Endodermal cell (in vitro differentiated cells): ENCODE results near the gene QSOX1. TPM values are rescaled to one million over a fixed set of nuclear protein-coding genes. Genes with fewer than 3 reads are reported as not detected.

Source experiments
- DNase-seq: peaks from one replicate; pipeline ENCODE4 v3.0.0-alpha.2; 2017
- H3K27ac ChIP-seq: 2 replicates; pipeline ENCODE4 v1.5.1; 2013; ENCODE audit warnings: mild to moderate bottlenecking, low read depth, low read length, moderate library complexity
- H3K27me3 ChIP-seq: 2 replicates; pipeline ENCODE4 v1.6.1; 2013; ENCODE audit warnings: mild to moderate bottlenecking, low read length, moderate library complexity; ENCODE audit not compliant: insufficient read depth, control insufficient read depth, poor library complexity, severe bottlenecking
- H3K36me3 ChIP-seq: 2 replicates; pipeline ENCODE4 v1.7.0; 2013; ENCODE audit warnings: mild to moderate bottlenecking, low read length, moderate library complexity; ENCODE audit not compliant: control insufficient read depth, insufficient read depth
- H3K4me1 ChIP-seq: one replicate; pipeline ENCODE4 v1.7.0; 2013; ENCODE audit warnings: low read length; ENCODE audit not compliant: control insufficient read depth, insufficient read depth
- H3K4me3 ChIP-seq: 2 replicates; pipeline ENCODE4 v1.5.1; 2013; ENCODE audit warnings: mild to moderate bottlenecking, low read length, moderate library complexity
- H3K9ac ChIP-seq: 2 replicates; pipeline ENCODE4 v1.6.1; 2013; ENCODE audit warnings: mild to moderate bottlenecking, low read length, moderate library complexity; ENCODE audit not compliant: poor library complexity, severe bottlenecking; ENCODE audit errors: extremely low read depth
- H3K9me3 ChIP-seq: 2 replicates; pipeline ENCODE4 v1.6.1; 2013; ENCODE audit warnings: mild to moderate bottlenecking, low read length, moderate library complexity; ENCODE audit not compliant: control insufficient read depth
- H3K27ac Mint-ChIP-seq: 2 replicates; pipeline ENCODE4 v1.8.0; 2020; ENCODE audit warnings: mixed read lengths
- H3K27me3 Mint-ChIP-seq: 2 replicates; pipeline ENCODE4 v1.8.0; 2021; ENCODE audit warnings: mild to moderate bottlenecking, mixed read lengths; ENCODE audit not compliant: insufficient read depth
- H3K36me3 Mint-ChIP-seq: 2 replicates; pipeline ENCODE4 v1.8.0; 2020; ENCODE audit warnings: low read depth, mixed read lengths
- H3K4me1 Mint-ChIP-seq: 2 replicates; pipeline ENCODE4 v1.8.0; 2020; ENCODE audit warnings: mixed read lengths
- H3K4me3 Mint-ChIP-seq: 2 replicates; pipeline ENCODE4 v1.8.0; 2020; ENCODE audit warnings: mild to moderate bottlenecking, moderate library complexity, mixed read lengths
- H3K9me3 Mint-ChIP-seq: 2 replicates; pipeline ENCODE4 v1.8.0; 2020; ENCODE audit warnings: mild to moderate bottlenecking, mixed read lengths
- CTCF ChIP-seq: fragments of 200-600 bp; sonication (generic); conservative IDR thresholded peaks from 2 replicates; pipeline ENCODE4 v1.5.0; 2021; ENCODE audit warnings: antibody characterized with exemption, mild to moderate bottlenecking
- WGBS, 2 experiments: methylation state at CpG; one replicate each; pipeline versions ENCODE4 v1.1.5 to v1.1.7; 2013; ENCODE audit warnings: missing lambda C conversion rate in 2 of 2, mixed read lengths in 1 of 2; ENCODE audit not compliant: insufficient coverage in 1 of 2, insufficient read length in 1 of 2; 5-methylcytosine and 5-hydroxymethylcytosine counted together
- total RNA-seq, 2 donors: library from RNA; stranded (reverse); fragmentation: NEBNext Ultra II Directional in 1 of 2; extraction: Animal tissue kit (Norgen Biotek cat#: 25700) in 1 of 2; gene quantifications; 2 replicates in 1 of 2; 3 replicates in 1 of 2; pipeline ENCODE4 v1.2.1, GENCODE V29; 2021

The QSOX1 gene
- total RNA-seq, 2 donors from 2014 or later = 77.9 to 116 TPM

GRCh38 chr1:180190091-180190490, 35.4 kb downstream of the QSOX1 start:
- no peak for TF ChIP-seq CTCF
- Histone ChIP-seq H3K9ac (no peak overlapping the region), H3K9me3 (no peaks in the 10 kb centered on the region), H3K27me3 (no peaks in the 10 kb centered on the region), H3K4me1 (no peaks in the 10 kb centered on the region), H3K27ac (no peak overlapping the region), H3K4me3 (no peak overlapping the region), H3K36me3 (peaks cover 22% of the 10 kb centered on the region)
- peaks cover 10% of the 10 kb centered on the region for H3K27me3 Mint-ChIP-seq
- H3K4me3 Mint-ChIP-seq = no peak overlapping the region
- no peak overlapping the region for H3K27ac Mint-ChIP-seq
- H3K36me3 Mint-ChIP-seq = peaks cover 43% of the 10 kb centered on the region
- H3K9me3 Mint-ChIP-seq = no peaks in the 10 kb centered on the region
- WGBS, 2 experiments = 88 to 92% methylated on average over 5 of the region's 5 CpGs
- DNase-seq = no peak
- peaks cover 8% of the 10 kb centered on the region for H3K4me1 Mint-ChIP-seq

GRCh38 chr1:180192172-180192571, 37.5 kb downstream of the QSOX1 start:
- Mint-ChIP-seq H3K4me3 (no peak overlapping the region), H3K9me3 (no peaks in the 10 kb centered on the region), H3K36me3 (peaks cover 46% of the 10 kb centered on the region), H3K27ac (no peak overlapping the region), H3K27me3 (peaks cover 18% of the 10 kb centered on the region), H3K4me1 (peaks cover 8% of the 10 kb centered on the region)
- Histone ChIP-seq H3K4me1 (no peaks in the 10 kb centered on the region), H3K9ac (no peak overlapping the region), H3K4me3 (no peak overlapping the region), H3K36me3 (peaks cover 26% of the 10 kb centered on the region), H3K27ac (no peak overlapping the region), H3K27me3 (peaks cover 13% of the 10 kb centered on the region), H3K9me3 (no peaks in the 10 kb centered on the region)
- TF ChIP-seq CTCF = no peak
- WGBS, 2 experiments = 94% methylated on average over 7 of the region's 7 CpGs
- no peak for DNase-seq

- DNase-seq = no peak
- no peaks in the 10 kb centered on the region for H3K9me3 ChIP-seq
- Mint-ChIP-seq H3K4me3 (no peak overlapping the region), H3K9me3 (no peaks in the 10 kb centered on the region), H3K36me3 (peaks cover 46% of the 10 kb centered on the region), H3K4me1 (peaks cover 17% of the 10 kb centered on the region), H3K27ac (no peak overlapping the region), H3K27me3 (peaks cover 22% of the 10 kb centered on the region)
- H3K4me3 ChIP-seq = no peak overlapping the region
- H3K36me3 ChIP-seq = peaks cover 26% of the 10 kb centered on the region
- no peak for TF ChIP-seq CTCF
- peaks cover 17% of the 10 kb centered on the region for H3K27me3 ChIP-seq
- H3K9ac ChIP-seq = no peak overlapping the region
- peaks cover 2% of the 10 kb centered on the region for H3K4me1 ChIP-seq
- H3K27ac ChIP-seq = no peak overlapping the region
- 93 to 97% methylated on average over 10 to 18 of the region's 18 CpGs for WGBS, 2 experiments
Measured at GRCh38 chr1:180193141-180194047, 38.7 kb downstream of the QSOX1 start.
